ENCODE measurements around the gene C14orf39. TPM values are rescaled to one million over a fixed set of nuclear protein-coding genes. Genes with fewer than 3 reads are reported as not detected.

C14orf39 gene
- total RNA-seq, 2 donors from 2014 or later, result not detected

DNA sequence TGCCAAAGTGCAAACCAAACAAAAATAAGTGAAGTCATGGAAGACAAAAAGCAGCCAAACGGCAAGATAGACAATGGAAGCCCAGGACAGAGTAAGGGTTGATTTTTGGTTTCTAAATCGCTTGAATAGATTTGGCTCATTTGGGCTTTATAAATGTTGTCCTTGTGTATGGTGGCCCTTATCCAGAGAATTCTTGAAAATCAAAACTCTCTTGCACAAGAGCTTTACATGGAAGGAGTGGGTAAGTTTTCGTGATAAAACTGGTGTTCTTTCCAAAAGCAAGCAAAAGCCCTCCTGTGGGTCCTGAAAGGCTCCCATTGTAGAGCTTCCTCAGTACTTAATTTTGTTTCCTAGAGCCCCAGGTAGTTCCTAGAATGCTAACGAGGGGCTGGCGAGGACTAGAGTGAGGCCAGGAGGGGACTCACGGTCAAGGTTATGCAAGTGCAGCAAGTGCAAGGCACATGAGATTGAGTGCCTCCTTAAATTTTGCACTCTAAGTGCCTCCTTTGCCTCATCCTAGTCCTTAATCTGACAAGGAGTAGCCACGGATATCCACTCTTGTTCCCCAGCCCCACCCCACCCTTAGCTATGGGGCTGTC lies 27.2 kb upstream of the C14orf39 start:
- Histone ChIP-seq H3K27me3 (peaks cover 79% of the 10 kb centered on the region), H3K4me3 (no peak overlapping the region), H3K9ac (ENCODE audit: low read depth in 2 of 2, low read length in 2 of 2) (no peak overlapping the region), H3K9me3 (no peaks in the 10 kb centered on the region), H3K4me1 (no peaks in the 10 kb centered on the region), H3K27ac (no peak overlapping the region), H3K36me3 (no peaks in the 10 kb centered on the region)
- no peak for DNase-seq
- TF ChIP-seq, protein P1, sequence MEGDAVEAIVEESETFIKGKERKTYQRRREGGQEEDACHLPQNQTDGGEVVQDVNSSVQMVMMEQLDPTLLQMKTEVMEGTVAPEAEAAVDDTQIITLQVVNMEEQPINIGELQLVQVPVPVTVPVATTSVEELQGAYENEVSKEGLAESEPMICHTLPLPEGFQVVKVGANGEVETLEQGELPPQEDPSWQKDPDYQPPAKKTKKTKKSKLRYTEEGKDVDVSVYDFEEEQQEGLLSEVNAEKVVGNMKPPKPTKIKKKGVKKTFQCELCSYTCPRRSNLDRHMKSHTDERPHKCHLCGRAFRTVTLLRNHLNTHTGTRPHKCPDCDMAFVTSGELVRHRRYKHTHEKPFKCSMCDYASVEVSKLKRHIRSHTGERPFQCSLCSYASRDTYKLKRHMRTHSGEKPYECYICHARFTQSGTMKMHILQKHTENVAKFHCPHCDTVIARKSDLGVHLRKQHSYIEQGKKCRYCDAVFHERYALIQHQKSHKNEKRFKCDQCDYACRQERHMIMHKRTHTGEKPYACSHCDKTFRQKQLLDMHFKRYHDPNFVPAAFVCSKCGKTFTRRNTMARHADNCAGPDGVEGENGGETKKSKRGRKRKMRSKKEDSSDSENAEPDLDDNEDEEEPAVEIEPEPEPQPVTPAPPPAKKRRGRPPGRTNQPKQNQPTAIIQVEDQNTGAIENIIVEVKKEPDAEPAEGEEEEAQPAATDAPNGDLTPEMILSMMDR (IDR thresholded peaks at IDR 0.05), result no peak
- intact Hi-C loops (cut with DNase I), result no loop called here

DNA sequence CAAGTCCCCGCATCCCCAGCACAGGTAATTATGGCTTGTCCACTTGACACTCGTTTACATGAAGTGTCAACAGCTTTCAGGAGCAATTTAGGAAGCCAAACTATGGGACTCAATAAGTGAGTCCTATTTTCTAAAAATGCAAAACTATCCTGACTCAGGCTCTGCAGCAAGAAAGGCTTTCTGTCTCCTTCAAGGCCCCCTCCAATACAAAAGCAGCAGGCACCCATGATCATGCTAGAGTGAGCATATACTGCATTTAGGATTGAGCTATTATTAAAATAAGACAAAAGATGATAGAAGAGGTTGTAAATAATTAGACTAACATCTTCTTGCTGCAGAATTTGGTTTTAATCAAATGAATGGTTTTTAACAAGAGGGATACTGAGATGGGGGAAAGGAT lies 26.3 kb upstream of the C14orf39 start:
- Histone ChIP-seq H3K9ac (ENCODE audit: low read depth in 2 of 2, low read length in 2 of 2) (no peak overlapping the region), H3K4me3 (no peak overlapping the region), H3K27ac (no peak overlapping the region), H3K36me3 (no peaks in the 10 kb centered on the region), H3K27me3 (peaks cover 88% of the 10 kb centered on the region), H3K4me1 (no peaks in the 10 kb centered on the region), H3K9me3 (no peaks in the 10 kb centered on the region)
- intact Hi-C loops (cut with DNase I), result no loop called here
- TF ChIP-seq, protein P1 (IDR thresholded peaks at IDR 0.05), result no peak
- DNase-seq, result no peak

DNA sequence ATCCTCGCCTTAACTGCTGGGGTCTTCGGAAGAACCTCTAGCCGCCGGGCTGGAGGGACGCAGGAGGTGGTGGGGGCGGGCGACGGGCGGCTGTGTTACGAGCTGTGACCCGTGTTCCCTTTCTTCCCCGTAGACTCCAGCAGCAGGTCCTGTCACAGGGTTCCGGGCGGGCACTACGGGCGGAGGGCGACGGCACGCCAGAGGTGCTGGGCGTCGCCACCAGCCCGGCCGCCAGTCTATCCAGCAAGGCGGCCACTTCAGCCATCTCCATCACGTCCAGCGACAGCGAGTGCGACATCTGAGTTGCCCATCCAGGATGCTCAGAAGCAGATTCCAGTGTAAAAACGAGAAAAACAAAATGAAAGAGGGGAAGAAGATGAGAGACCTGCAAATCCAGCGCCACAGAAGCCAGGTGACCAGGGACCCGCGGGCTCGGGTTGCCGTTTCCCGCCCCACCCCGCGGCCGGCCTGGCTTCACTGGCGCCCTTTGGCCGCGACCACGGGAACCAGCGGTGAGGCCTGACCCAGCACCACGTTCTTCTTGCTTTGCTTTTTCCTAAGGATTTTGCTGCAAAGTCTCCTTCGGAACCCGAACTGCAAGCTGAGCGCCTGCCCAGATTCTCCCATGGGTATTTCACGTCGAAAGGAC lies 25.2 kb upstream of the C14orf39 start:
- Histone ChIP-seq H3K27me3 (peaks cover 98% of the 10 kb centered on the region), H3K4me1 (no peaks in the 10 kb centered on the region), H3K9ac (ENCODE audit: low read depth in 2 of 2, low read length in 2 of 2) (no peak overlapping the region), H3K4me3 (no peak overlapping the region), H3K36me3 (no peaks in the 10 kb centered on the region), H3K27ac (no peak overlapping the region), H3K9me3 (no peaks in the 10 kb centered on the region)
- TF ChIP-seq, protein P1 (IDR thresholded peaks at IDR 0.05), result no peak
- intact Hi-C loops (cut with DNase I), result no loop called here
- no peak for DNase-seq

DNA sequence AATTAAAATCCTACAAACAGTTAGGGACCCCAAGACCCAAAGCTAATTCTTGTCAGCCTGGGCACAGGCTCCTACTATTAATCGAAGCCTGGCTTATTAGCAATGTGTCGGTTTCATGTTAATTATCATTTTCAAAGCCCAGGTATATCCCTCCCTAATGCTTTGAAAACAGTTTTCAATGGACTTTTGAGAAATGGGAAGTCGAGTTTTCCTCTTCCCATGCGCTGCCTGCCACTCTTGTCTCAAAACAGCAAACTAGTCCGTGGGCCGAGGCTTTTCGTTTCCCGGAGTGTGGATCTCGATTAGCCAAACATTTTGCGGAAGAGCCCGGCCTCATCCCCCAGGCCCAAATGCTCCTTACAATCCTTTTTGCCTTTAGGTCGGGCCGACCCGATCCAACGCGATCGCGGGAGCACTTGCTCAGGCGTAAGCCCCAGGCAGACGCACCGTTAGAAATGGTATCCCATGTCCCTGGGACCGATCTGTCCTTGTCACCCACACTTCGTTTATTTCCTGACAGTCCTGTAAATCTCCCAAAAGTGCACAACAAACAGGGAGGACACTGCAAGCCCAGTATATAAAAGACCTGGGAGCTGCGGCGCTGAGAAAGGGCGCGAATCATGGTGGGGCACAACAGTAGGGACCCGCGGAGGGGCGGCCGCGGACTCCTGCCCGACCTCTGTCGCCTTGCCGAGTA lies 24.5 kb upstream of the C14orf39 start:
- H3K4me3 ChIP-seq, result no peak overlapping the region
- peaks cover 98% of the 10 kb centered on the region for H3K27me3 ChIP-seq
- no peak overlapping the region for H3K27ac ChIP-seq
- H3K36me3 ChIP-seq, result no peaks in the 10 kb centered on the region
- H3K4me1 ChIP-seq, result no peaks in the 10 kb centered on the region
- TF ChIP-seq, protein P1 (IDR thresholded peaks at IDR 0.05), result no peak
- no peaks in the 10 kb centered on the region for H3K9me3 ChIP-seq
- DNase-seq, result no peak
- H3K9ac ChIP-seq (ENCODE audit: low read depth in 2 of 2, low read length in 2 of 2), result no peak overlapping the region
- intact Hi-C loops (cut with DNase I), result no loop called here

DNA sequence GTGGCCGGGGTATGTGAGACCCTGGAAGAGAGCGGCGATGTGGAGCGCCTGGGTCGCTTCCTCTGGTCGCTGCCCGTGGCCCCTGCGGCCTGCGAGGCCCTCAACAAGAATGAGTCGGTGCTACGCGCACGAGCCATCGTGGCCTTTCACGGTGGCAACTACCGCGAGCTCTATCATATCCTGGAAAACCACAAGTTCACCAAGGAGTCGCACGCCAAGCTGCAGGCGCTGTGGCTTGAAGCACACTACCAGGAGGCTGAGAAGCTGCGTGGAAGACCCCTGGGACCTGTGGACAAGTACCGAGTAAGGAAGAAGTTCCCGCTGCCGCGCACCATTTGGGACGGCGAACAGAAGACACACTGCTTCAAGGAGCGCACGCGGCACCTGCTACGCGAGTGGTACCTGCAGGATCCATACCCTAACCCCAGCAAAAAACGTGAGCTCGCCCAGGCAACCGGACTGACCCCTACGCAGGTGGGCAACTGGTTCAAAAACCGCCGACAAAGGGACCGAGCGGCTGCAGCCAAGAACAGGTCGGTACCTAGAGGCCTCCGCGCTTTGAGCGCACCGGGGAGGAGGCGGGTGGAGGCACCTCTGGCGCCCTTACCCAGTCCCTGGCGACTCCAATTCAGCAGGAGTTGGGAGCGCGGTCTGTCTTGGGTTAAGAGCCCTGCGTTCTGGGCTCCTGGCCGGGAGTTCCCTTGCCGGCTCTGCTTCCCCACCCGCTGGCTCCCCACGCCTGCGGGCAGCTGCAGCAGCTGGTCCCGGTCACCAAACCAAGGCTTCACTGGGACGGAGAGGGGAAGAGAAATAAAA lies 23.8 kb upstream of the C14orf39 start:
- no peaks in the 10 kb centered on the region for H3K9me3 ChIP-seq
- H3K27ac ChIP-seq, result no peak overlapping the region
- H3K4me3 ChIP-seq, result no peak overlapping the region
- intact Hi-C loops (cut with DNase I), result no loop called here
- no peak for DNase-seq
- H3K9ac ChIP-seq (ENCODE audit: low read depth in 2 of 2, low read length in 2 of 2), result no peak overlapping the region
- no peaks in the 10 kb centered on the region for H3K36me3 ChIP-seq
- TF ChIP-seq, protein P1 (IDR thresholded peaks at IDR 0.05), result no peak
- peaks cover 97% of the 10 kb centered on the region for H3K27me3 ChIP-seq
- no peaks in the 10 kb centered on the region for H3K4me1 ChIP-seq

Data from colonic mucosa (tissue), 4 donors.